ES-I3 (cell line): ENCODE results near the gene MARCHF9.

Experiments
- H3K36me3 ChIP-seq: 2 replicates; pipeline ENCODE4 v1.6.1; 2013; ENCODE audit warnings: mild to moderate bottlenecking, low read length, control low read depth, moderate library complexity; ENCODE audit not compliant: insufficient read depth
- H3K4me1 ChIP-seq: 2 replicates; pipeline ENCODE4 v1.6.1; 2013; ENCODE audit warnings: mild to moderate bottlenecking, control low read depth, low read length; ENCODE audit not compliant: insufficient read depth
- H3K9ac ChIP-seq: 2 replicates; pipeline ENCODE4 v1.6.1; 2013; ENCODE audit warnings: low read depth, mild to moderate bottlenecking, low read length, moderate library complexity
- H3K9me3 ChIP-seq: 2 replicates; pipeline ENCODE4 v1.6.1; 2013; ENCODE audit warnings: mild to moderate bottlenecking, low read length, moderate library complexity; ENCODE audit not compliant: control insufficient read depth, insufficient read depth

The MARCHF9 gene

DNA sequence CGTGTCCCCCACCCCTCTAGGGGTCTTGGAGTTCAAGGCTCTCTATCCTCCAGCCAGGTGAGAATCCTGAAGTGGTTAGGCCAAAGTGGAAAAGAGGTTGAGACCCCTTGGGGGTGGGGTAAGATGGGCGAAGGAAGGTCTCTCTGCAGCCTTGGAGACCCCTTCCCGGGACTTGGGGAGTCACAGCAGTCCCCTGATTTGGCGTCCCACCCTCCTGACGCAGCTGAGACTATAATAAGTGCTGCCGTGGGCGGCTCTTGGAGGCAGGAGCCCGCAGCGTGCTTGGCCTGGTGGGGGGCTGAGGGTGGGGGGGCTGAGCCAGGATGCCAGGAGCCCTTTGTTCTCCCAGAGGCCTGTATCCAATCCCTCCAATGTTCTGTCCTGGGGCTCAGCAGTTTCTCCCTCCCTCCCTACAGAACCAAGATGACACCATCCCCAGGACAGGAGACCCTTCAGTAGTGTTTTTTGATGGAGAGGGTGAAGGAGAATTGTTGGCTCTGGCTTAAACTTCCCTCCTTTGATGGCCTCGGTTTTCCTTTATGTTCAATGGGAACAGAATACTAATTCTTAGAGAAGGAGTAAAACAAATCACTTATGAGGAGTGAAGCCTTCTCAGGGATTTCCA lies 14.9 kb upstream of the MARCHF9 start:
- Histone ChIP-seq H3K4me1 (peaks cover 12% of the 10 kb centered on the region), H3K9me3 (no peaks in the 10 kb centered on the region), H3K36me3 (no peaks in the 10 kb centered on the region), H3K9ac (no peak overlapping the region)

DNA sequence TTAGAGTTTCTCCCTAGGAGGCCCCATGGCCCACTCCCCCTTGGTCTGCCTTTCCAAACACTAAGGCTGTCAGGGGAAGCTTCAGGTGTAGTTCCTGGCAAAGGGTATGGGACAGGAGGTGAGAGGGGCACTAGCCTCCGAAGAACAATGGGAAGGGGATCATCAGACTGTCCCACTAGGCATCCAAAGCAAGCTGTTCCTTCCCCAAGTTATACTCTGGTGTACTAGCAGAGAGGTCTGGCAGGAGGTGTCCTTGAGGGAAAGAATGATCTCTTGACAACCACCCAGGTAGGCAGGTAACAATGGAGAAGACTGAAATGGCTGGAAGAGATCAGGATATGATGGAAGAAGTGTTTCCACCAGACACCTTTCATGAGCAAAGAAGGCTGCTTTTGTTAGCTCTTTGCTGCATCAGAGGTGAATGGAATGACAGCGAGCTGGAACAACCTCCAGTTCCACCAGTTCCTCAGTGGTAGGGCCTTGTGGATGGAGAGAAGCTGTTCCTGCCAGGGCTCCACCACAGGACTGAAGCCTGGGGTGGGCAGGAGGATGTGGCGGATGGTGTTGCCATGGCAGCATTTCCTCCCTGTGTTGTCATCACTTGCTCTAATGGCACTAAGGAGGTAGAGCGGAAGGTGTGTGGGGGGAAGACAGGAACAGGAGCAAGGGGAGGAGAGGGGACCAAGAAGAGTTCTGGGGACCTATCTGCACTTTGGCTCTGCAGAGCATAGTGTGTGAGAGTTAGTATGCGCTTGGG lies 14.1 kb upstream of the MARCHF9 start:
- Histone ChIP-seq H3K9ac (no peak overlapping the region), H3K9me3 (no peaks in the 10 kb centered on the region), H3K4me1 (peaks cover 10% of the 10 kb centered on the region), H3K36me3 (no peaks in the 10 kb centered on the region)

DNA sequence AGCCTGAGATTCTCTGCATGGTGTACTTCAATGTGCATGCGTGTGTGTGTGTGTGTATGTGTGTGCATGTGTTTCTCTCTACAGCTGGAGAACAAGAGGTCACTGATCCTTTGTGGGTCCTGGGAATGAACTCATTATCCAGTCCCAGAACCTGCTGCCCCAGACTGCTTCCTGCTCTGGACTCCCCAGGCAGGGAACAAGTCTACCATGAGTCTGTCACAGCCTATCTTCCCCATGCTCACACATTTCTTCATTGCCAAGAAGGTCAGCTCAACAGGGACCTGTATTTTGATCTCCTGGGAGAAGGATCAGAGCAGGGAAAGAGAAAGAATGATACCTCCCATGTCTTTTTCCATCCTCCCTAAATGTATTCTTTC lies 13.5 kb upstream of the MARCHF9 start:
- peaks cover 10% of the 10 kb centered on the region for H3K4me1 ChIP-seq
- no peaks in the 10 kb centered on the region for H3K36me3 ChIP-seq
- H3K9ac ChIP-seq = peak overlapping the region; percentile 22; the same call in 1 of the 2 replicates
- no peaks in the 10 kb centered on the region for H3K9me3 ChIP-seq

DNA sequence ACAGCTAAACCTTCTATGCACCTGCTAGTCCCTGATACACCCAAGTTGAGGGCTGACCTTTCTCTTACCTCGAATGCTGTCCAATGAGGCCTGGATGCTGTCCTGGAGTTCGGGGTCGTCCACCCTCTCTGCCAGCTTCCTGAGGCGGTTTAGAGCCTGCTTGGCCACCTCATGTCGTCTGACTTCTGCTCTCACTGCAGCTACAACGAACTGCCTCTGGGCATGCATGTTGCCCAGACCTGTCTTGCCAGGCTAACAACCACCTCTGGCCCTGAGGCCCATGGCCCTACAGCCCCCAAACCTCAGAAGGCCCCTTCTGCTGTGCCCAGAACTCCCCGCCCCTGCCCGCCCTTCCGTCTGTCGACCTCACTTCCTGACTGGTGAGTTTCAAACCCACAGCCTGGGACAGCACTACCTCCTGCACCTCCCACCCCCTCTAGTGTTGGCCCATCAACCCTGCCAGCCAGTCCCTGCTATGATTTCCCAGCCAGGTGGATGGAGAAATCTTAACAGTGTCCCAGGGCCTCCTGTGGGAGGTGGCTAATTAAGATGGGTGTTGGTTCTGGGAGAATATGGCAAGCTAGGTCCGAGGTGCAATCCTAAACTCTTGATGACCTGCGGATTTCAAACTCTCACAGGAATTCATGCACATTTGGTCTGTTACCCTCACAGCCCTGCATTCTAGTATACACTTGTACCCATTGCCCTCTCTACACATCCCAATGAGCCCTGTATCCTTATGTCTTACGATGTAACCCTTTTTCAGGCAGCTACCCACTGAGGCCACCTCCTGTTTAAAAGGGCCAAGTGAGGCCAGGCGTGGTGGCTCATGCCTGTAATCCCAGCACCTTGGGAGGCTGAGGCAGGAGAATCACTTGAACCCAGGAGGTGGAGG lies 12.8 kb upstream of the MARCHF9 start:
- Histone ChIP-seq H3K4me1 (peaks cover 7% of the 10 kb centered on the region; the same call in 1 of the 2 replicates), H3K9ac (peak overlapping the region; percentile 22; the same call in 1 of the 2 replicates), H3K36me3 (0 out of 2 replicates have a peak, but pooled peaks cover 3% of the 10 kb centered on the region), H3K9me3 (no peaks in the 10 kb centered on the region)

DNA sequence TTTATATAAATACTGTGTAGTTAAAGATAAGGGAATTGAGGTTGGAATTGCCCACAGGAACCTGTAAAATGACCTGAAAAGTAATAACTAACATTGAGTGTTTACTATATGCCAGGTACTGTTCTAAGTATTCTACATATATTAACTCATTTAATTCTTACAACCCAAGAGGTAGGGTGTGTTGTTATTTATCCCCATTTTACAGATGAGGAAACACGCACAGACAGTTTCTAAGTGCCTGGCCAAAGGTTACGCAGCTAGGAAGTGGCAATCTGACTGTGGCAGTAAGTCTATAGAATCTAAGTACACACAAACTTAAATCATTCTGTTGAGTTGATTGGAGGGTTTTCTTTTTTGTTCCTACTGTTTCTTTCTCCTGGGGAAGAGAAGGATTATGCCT lies 11.1 kb upstream of the MARCHF9 start:
- Histone ChIP-seq H3K9me3 (no peaks in the 10 kb centered on the region), H3K36me3 (peaks cover 11% of the 10 kb centered on the region; the same call in 1 of the 2 replicates), H3K4me1 (peaks cover 7% of the 10 kb centered on the region; the same call in 1 of the 2 replicates), H3K9ac (no peak overlapping the region)

DNA sequence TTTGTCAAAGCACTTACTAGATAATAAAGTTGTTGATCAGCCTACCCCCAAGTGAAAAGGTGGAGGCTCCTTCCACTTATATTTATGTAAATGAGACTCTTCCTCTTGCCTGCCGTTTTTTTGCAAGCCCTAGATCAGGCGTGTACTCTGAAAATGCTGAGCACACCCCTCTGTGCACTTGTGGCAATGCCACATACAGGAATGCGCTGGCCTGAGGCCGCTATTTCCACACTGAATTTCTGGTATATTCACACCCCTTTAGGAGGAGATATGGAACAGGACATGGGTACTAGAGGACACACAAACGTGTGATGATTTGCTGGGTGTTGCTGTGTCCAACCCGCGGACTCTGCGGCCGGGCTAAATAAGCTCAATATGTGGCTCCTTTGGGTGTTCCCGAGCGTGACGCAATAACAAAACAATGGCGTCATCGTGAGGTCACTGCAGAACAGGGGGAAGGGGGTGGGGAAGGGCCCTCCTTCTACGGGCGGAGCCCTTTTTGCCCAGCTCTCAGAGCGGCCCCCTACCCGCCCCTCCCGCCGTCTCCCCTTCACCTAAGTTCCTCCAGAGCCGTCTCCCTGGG lies 10.6 kb upstream of the MARCHF9 start:
- H3K4me1 ChIP-seq = peaks cover 3% of the 10 kb centered on the region; the same call in 1 of the 2 replicates
- H3K36me3 ChIP-seq = peaks cover 14% of the 10 kb centered on the region; the same call in 1 of the 2 replicates
- H3K9ac ChIP-seq = peak overlapping the region; percentile 94
- H3K9me3 ChIP-seq = no peaks in the 10 kb centered on the region

DNA sequence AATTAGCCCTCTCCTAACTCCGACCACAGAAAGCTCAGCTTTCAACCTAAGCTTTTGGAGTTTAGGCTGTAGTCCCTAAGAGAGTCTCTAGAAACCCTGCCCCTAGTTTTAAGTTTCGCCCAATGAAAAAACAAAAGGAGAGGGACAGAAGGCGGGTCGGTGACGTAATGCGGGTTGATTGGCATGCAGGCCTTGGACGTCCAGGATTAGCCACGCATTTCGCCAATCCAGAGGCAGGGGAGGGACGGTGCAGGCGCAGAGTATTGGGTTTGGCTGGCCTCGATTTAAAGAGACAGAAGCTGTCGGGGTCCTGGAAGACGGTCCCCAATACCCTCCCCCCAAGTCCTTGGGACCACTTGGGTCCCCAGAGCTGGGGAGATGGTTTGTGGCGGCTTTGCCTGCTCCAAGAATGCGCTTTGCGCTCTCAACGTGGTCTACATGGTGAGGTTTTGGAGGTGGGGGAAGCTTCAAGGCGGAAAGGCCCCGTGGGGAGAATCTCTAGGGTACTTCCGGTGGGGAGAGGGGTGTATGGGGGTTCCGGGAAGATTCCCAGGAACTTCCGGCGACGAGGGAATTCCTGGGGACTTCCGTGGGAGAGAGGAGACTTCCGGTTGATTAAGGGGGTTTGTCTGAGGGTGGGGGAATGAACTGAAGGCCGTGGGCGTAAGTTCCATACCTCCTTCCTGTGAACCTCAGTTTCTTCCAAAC lies 10.0 kb upstream of the MARCHF9 start, which contains the start of gene TSPAN31:
TSS of gene TSPAN31 (plus strand) at position 263 of the 708 bp plus-strand sequence. CDS start at position 379, 116 bp downstream.
- H3K9me3 ChIP-seq = no peaks in the 10 kb centered on the region
- H3K36me3 ChIP-seq = peaks cover 17% of the 10 kb centered on the region; the same call in 1 of the 2 replicates
- peak within 1 kb of the TSS; percentile 94 for H3K9ac ChIP-seq
- no peaks in the 10 kb centered on the region for H3K4me1 ChIP-seq

DNA sequence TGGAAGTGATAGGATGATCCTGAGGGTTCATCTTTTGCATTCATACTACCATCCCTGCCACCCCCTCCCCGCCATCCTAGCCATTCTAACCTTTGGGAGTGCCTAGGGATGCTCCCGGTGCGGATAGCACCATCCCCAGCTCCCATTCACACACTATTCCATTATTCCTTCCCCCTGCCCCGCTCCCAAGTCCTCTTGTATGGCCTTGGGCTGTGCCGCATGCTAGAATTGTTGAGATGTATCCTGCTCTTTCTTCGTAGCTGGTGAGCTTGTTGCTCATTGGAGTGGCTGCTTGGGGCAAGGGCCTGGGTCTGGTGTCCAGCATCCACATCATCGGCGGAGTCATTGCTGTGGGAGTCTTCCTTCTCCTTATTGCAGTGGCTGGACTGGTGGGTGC lies 9.4 kb upstream of the MARCHF9 start:
- Histone ChIP-seq H3K4me1 (no peaks in the 10 kb centered on the region), H3K9ac (peak overlapping the region; percentile 94), H3K36me3 (peaks cover 17% of the 10 kb centered on the region; the same call in 1 of the 2 replicates), H3K9me3 (no peaks in the 10 kb centered on the region)

DNA sequence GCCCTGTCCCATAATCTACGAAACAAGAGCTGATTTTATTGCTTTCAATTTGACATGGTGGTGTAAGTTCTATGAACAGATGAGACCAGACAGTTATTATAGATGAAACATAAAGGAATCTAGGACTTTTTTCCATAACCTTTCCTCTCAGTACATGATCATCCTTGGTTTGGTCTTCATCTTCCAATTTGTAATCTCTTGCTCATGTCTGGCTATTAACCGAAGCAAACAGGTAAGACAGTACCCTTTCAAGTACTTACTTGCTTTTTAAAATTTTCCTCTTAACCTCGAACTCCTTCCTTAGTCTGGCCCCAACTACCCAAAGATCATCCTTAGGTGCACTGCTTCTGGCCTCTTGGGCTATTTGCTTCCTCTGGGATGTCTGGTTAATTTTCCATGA lies 8.9 kb upstream of the MARCHF9 start:
- Histone ChIP-seq H3K36me3 (peaks cover 17% of the 10 kb centered on the region; the same call in 1 of the 2 replicates), H3K9me3 (no peaks in the 10 kb centered on the region), H3K4me1 (no peaks in the 10 kb centered on the region), H3K9ac (no peak overlapping the region)

DNA sequence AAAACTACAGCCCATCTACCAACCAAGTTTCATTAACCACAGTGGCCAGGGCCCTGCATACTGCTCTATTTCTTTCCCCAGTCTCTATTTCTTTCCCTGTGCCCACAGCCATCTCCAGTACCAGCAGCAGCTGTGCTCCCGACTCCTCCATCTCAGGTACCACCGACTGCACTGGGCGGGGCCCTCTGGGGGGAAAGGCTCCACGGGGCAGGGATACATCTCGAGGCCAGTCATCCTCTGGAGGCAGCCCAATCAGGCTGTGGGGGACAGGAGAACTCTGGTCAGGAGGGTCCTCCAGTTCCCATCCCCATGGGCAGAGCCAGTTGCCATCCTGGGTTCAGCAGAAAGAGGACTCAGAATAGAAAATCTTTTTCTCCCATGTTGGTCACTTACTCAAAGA lies 5.8 kb upstream of the MARCHF9 start:
- Histone ChIP-seq H3K9me3 (no peaks in the 10 kb centered on the region), H3K4me1 (peaks cover 7% of the 10 kb centered on the region; the same call in 1 of the 2 replicates), H3K36me3 (peaks cover 17% of the 10 kb centered on the region; the same call in 1 of the 2 replicates), H3K9ac (no peak overlapping the region)

DNA sequence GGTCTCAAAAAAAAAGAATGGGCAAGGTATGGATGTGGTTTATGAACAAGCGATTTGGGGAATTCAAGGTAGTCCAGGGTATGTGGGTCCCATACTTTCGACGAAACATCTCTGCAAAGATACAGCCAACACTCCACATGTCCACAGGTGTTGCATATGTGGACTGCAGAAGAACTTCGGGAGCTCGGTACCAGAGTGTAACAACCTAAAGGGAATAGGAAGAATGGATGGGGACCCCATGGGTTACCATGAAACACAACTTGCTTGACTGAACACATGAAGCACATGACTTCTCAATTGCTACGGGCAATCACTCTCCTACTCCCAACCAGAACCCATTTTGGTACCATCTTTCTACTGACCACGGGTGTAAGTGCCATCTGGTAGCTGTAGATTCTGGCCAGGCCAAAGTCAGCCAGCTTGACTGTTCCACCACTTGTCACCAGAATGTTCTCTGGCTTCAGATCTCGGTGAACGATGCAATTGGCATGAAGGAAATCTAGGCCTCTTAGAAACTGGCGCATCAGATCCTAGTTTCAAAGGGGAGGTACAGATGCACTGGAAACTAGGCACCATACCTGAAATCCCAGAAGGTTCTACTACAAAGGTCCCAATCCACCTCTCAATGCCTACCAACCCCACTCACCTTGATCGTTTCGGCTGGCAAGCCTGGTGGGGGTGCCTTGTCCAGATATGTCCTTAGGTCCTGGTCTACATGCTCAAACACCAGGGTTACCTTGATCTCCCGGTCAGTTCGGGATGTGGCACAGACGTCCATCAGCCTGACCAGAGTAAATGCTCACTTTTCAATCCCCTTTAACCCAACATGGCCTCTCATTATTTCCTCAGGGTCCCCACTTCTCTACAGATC lies 4.1 kb upstream of the MARCHF9 start:
- Histone ChIP-seq H3K9me3 (no peaks in the 10 kb centered on the region; the same call in 1 of the 2 replicates), H3K4me1 (peaks cover 7% of the 10 kb centered on the region; the same call in 1 of the 2 replicates), H3K36me3 (peaks cover 17% of the 10 kb centered on the region; the same call in 1 of the 2 replicates), H3K9ac (peak overlapping the region; percentile 80)

DNA sequence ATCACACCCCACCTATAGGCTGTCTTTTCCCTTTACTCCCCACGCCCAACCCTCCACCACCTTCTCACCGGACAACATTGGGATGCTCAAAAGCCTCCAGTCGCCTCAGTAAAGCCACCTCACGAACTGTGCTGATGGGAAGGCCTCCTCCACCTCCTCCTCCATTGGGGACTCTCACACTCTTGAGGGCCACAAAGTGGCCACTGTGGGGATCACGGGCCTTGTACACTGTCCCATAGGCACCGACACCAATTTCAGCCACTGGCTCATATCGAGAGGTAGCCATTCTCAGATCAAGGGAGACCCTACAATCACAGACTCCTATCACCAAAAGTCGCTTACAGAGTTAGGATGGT lies 3.5 kb upstream of the MARCHF9 start:
- peaks cover 17% of the 10 kb centered on the region; the same call in 1 of the 2 replicates for H3K36me3 ChIP-seq
- peaks cover 7% of the 10 kb centered on the region; the same call in 1 of the 2 replicates for H3K4me1 ChIP-seq
- H3K9me3 ChIP-seq = no peaks in the 10 kb centered on the region; the same call in 1 of the 2 replicates
- H3K9ac ChIP-seq = peak overlapping the region; percentile 80
